Gastroesophageal sphincter (tissue), 4 donors: ENCODE measurements around the gene ZMIZ1. TPM values are rescaled to one million over a fixed set of nuclear protein-coding genes. Genes with fewer than 3 reads are reported as not detected.

Experiments used
- ATAC-seq: fragments of 150-250 bp; one replicate; pipeline ENCODE4 v1.9.1; 2016; ENCODE audit warnings: mild to moderate bottlenecking, moderate library complexity
- H3K27ac ChIP-seq, 4 donors: fragments of 200-600 bp; sonication (generic) in 3 of 4; 1 replicate in 3 of 4; 2 replicates in 1 of 4; pipeline ENCODE4 v1.5.1; 2016 to 2019
- H3K27me3 ChIP-seq: fragments of 200-600 bp; sonication (generic); one replicate; pipeline ENCODE4 v1.5.1; 2019
- H3K36me3 ChIP-seq, 2 donors: fragments of 200-600 bp; sonication (generic); one replicate each; pipeline ENCODE4 v1.5.1; 2019; ENCODE audit warnings: control low read depth in 1 of 2
- H3K4me1 ChIP-seq, 3 donors: fragments of 200-600 bp; sonication (generic); 1 replicate in 2 of 3; 2 replicates in 1 of 3; pipeline ENCODE4 v1.5.1; 2016 to 2019; ENCODE audit warnings: control low read depth in 2 of 3
- H3K4me3 ChIP-seq, 2 donors: fragments of 200-600 bp; sonication (generic); one replicate each; pipeline ENCODE4 v1.5.1; 2019; ENCODE audit warnings: mild to moderate bottlenecking in 1 of 2, moderate library complexity in 1 of 2
- H3K9me3 ChIP-seq, 3 donors: fragments of 200-600 bp; sonication (generic); one replicate each; pipeline ENCODE4 v1.5.1; 2017 to 2019; ENCODE audit warnings: control low read depth in 2 of 3
- EP300 ChIP-seq: sonication (generic); formaldehyde crosslinking; IDR thresholded peaks from one replicate; pipeline ENCODE4 v1.6.1; 2017; ENCODE audit warnings: antibody characterized with exemption, mild to moderate bottlenecking
- POLR2A ChIP-seq, 2 donors: fragments of 450-650 bp; IDR thresholded peaks; one replicate each; pipeline ENCODE4 v1.6.1; 2017; ENCODE audit warnings: antibody characterized with exemption in 2 of 2, mild to moderate bottlenecking in 2 of 2, moderate library complexity in 1 of 2
- POLR2AphosphoS5 ChIP-seq: sonication (generic); formaldehyde crosslinking; IDR thresholded peaks from one replicate; pipeline ENCODE4 v1.6.1; 2017; ENCODE audit warnings: antibody characterized with exemption
- WGBS, 2 donors: methylation state at CpG; one replicate each; pipeline ENCODE4 v1.1.5; 2018; ENCODE audit warnings: low coverage in 1 of 2; 5-methylcytosine and 5-hydroxymethylcytosine counted together
- total RNA-seq, 4 donors: library from RNA; depleted of rRNA; stranded (reverse); fragments of >200 nt; gene quantifications; one replicate each; pipeline ENCODE4 v1.1.0, GENCODE V29; 2016
- TF ChIP-seq, protein P1 (sequence below), 4 experiments: fragments of 200-600 bp in 2 of 4; fragments of 450-650 bp in 2 of 4; sonication (generic) in 1 of 4; IDR thresholded peaks; one replicate each; pipeline ENCODE4 v1.5.1; 2017 to 2019; ENCODE audit warnings: antibody characterized with exemption in 4 of 4, mild to moderate bottlenecking in 2 of 4, moderate library complexity in 2 of 4

The ZMIZ1 gene
- total RNA-seq, 4 donors from 2014 or later: 36.3 to 79.2 (median 67.1) TPM

DNA sequence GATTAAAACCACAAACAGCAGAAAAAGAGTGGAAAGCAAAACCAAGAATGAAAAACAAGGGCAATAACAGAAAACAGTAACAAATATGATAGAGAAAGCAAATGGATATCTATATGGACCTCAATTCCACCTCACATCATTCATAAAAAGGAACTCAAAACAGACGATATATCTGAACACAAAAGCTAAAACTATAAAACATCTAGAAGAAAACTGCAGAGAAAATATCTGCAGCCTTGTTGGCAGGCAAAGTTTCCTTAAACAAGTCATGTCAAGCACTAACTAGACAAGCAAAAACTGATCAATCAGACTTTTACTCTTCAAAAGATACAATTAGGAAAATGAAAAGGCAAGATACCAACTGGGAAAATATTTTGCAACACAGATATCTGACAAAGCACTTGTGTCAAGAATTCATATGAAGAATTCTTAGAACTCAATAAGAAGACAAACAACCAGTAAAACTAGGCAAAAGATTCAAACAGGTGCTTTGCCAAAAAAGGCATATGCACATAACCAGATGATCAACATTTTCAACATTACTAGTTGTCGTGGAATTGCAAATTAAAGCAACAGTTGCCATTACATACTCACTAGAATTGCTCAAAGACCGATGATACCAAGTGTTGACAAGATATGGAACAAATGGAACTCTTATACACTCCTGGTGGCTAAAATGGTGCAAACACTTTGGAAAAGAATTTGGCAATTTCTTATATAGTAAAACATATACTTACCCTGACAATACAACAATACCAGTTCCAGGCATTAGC lies 25.9 kb upstream of the ZMIZ1 start:
- TF ChIP-seq POLR2AphosphoS5 (no peak), EP300 (no peak), POLR2A (IDR thresholded peaks at IDR 0.05) (no peak)
- TF ChIP-seq, protein P1, sequence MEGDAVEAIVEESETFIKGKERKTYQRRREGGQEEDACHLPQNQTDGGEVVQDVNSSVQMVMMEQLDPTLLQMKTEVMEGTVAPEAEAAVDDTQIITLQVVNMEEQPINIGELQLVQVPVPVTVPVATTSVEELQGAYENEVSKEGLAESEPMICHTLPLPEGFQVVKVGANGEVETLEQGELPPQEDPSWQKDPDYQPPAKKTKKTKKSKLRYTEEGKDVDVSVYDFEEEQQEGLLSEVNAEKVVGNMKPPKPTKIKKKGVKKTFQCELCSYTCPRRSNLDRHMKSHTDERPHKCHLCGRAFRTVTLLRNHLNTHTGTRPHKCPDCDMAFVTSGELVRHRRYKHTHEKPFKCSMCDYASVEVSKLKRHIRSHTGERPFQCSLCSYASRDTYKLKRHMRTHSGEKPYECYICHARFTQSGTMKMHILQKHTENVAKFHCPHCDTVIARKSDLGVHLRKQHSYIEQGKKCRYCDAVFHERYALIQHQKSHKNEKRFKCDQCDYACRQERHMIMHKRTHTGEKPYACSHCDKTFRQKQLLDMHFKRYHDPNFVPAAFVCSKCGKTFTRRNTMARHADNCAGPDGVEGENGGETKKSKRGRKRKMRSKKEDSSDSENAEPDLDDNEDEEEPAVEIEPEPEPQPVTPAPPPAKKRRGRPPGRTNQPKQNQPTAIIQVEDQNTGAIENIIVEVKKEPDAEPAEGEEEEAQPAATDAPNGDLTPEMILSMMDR (IDR thresholded peaks at IDR 0.05): no peak
- Histone ChIP-seq H3K27ac (no peak overlapping the region), H3K4me1 (peaks cover 0 to 3% (median 0%) of the 10 kb centered on the region in 3 donors), H3K36me3 (no peaks in the 10 kb centered on the region), H3K9me3 (no peaks in the 10 kb centered on the region), H3K4me3 (no peak overlapping the region), H3K27me3 (no peaks in the 10 kb centered on the region)
- 80 to 97% methylated on average over 3 of the region's 3 CpGs for WGBS, 2 donors
- no peak for ATAC-seq

DNA sequence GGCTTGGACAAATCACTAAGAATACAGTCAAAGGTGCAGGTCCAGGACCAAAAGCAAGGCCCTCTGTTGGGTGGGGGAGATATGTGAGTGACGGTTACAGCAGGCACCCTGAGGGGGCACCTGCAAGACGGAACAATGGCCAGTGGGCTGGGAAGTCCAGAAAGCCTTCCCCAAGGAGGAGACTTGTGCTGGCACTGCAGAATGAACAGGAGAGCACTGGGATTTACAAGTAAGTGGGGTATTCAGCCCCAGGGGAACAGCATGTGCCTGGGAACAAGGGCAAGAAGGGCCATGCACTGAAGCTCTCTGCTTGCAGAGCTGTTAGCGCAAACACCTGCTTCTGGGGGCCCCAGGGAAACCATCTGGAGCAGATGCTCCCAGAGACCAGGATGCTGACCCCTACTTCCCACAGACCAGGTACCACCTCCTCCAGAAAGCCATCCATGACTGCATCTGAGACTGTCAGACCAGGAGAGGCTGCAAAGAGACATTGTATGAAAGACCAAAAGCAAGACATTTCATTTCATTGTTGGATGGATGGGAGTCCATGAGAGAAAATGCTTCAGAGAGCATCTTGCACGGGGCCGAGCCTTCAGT lies 24.6 kb upstream of the ZMIZ1 start:
- H3K36me3 ChIP-seq: no peaks in the 10 kb centered on the region
- no peak overlapping the region for H3K27ac ChIP-seq
- ATAC-seq: no peak
- H3K27me3 ChIP-seq: no peaks in the 10 kb centered on the region
- H3K9me3 ChIP-seq: no peaks in the 10 kb centered on the region
- peaks cover 0 to 13% (median 6%) of the 10 kb centered on the region in 3 donors for H3K4me1 ChIP-seq
- H3K4me3 ChIP-seq: no peak overlapping the region
- TF ChIP-seq POLR2A (IDR thresholded peaks at IDR 0.05) (no peak), EP300 (no peak), POLR2AphosphoS5 (no peak)
- TF ChIP-seq, protein P1 (IDR thresholded peaks at IDR 0.05): no peak
- 100% methylated on average over 1 to 3 of the region's 5 CpGs for whole genome bisulfite sequencing, 2 donors

DNA sequence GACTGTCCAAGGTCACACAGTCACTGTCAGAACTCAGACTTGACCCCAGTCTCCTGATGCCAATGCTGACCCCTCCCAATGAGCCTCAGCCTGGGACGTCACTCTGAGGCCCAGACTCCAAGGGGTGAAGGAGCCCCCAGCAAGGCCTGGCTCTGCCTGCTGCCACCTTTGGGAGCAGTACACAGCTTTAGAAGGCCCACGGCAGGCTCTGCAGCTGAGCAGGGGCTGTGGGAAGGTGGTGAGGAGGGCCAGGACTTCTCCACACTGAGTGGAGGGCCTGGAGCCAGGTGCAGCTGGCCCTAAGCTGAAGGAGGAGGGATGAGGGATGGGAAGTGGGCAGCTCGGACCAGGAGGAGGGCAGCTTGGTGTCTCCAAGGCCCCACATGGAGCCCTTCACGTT lies 23.9 kb upstream of the ZMIZ1 start:
- Histone ChIP-seq H3K9me3 (no peaks in the 10 kb centered on the region), H3K27ac (no peak overlapping the region), H3K36me3 (no peaks in the 10 kb centered on the region), H3K4me3 (no peak overlapping the region), H3K4me1 (peaks cover 0 to 13% (median 6%) of the 10 kb centered on the region in 3 donors), H3K27me3 (no peaks in the 10 kb centered on the region)
- ATAC-seq: no peak
- TF ChIP-seq, protein P1 (IDR thresholded peaks at IDR 0.05): no peak
- TF ChIP-seq POLR2A (IDR thresholded peaks at IDR 0.05) (no peak), EP300 (no peak), POLR2AphosphoS5 (no peak)
- no CpG with 5 or more reads among the region's 4 CpGs for WGBS, 2 donors

DNA sequence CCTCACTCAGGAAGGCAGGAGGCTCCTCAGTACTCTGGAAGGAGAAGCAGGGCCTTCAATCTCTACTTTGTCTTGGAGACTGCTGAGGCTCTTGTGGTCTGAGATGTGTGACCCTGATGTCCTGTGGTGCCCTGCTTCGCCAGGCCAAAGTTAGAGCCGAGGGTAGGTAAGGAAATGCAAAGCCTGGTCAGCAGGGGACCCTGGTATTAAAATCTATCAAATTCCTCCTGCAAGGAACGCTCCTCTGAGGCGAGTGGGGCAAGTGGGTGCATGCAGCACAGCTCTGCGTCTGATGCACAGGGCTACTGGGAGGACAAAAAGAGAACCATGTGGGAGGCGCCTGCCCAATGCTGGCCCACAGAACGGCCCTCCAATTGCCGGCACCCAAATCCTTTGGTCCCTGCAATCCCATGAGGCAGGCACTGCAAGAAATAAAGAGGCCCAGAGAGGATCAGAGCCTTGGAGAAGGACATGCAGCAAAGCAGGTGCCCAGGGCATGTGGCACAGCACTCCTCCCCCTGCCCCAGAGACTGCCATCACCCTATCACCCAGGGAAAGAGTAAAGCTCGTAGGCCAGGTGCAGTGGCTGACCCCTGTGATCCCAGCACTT lies 23.1 kb upstream of the ZMIZ1 start:
- H3K36me3 ChIP-seq: no peaks in the 10 kb centered on the region
- no peak for TF ChIP-seq EP300
- no peak for TF ChIP-seq POLR2AphosphoS5
- TF ChIP-seq, protein P1 (IDR thresholded peaks at IDR 0.05): no peak
- no peak for TF ChIP-seq POLR2A (IDR thresholded peaks at IDR 0.05)
- peaks cover 0 to 13% (median 6%) of the 10 kb centered on the region in 3 donors for H3K4me1 ChIP-seq
- 100% methylated on average over 2 of the region's 9 CpGs for WGBS, 2 donors
- no peak overlapping the region for H3K4me3 ChIP-seq
- no peaks in the 10 kb centered on the region for H3K9me3 ChIP-seq
- no peak for ATAC-seq
- no peak overlapping the region for H3K27ac ChIP-seq
- no peaks in the 10 kb centered on the region for H3K27me3 ChIP-seq
